NCI-H2081 treated with DMSO at 0.1 percent for 48 hours (cell line): Measurements from ENCODE around the gene PAH.
A peak's percentile ranks its signal among the peaks of the same experiment; 100 is the strongest.
"Not testable (repeated sequence)": the region's sequence is repeated elsewhere in the genome, so short reads cannot be mapped to it uniquely, and the experiment has no call there.

Experiments used
- DNase-seq: peaks from one replicate; lab custom pipeline; 2025; lab: John Stamatoyannopoulos, UW

Gene PAH

GRCh38 chr12:102891756-102892155, 25.3 kb downstream of the PAH start:
- no peak for DNase-seq

GRCh38 chr12:102888511-102888910, 28.5 kb downstream of the PAH start:
- no peak for DNase-seq

- DNase-seq, result no peak
Observed at GRCh38 chr12:102885043-102885932, 31.8 kb downstream of the PAH start.

GRCh38 chr12:102883204-102883799, 33.7 kb downstream of the PAH start:
- no peak for DNase-seq

GRCh38 chr12:102880783-102881182, 36.3 kb downstream of the PAH start:
- DNase-seq, result no peak

- peak; percentile 81 for DNase-seq
Observed at GRCh38 chr12:102879144-102879763, 37.8 kb downstream of the PAH start.

- DNase-seq, result no peak
Observed at GRCh38 chr12:102876883-102877282, 40.2 kb downstream of the PAH start.

GRCh38 chr12:102874819-102875218, 42.2 kb downstream of the PAH start:
- no peak for DNase-seq

GRCh38 chr12:102873077-102873476, 44.0 kb downstream of the PAH start:
- DNase-seq, result no peak

GRCh38 chr12:102871014-102871413, 46.0 kb downstream of the PAH start:
- no peak for DNase-seq

- DNase-seq, result no peak
Observed at GRCh38 chr12:102869571-102869970, 47.5 kb downstream of the PAH start.

- no peak for DNase-seq
Observed at GRCh38 chr12:102865821-102866615, 51.0 kb downstream of the PAH start.

GRCh38 chr12:102862486-102862885, 54.6 kb downstream of the PAH start:
- DNase-seq, result no peak

GRCh38 chr12:102851246-102851645, 65.8 kb downstream of the PAH start:
- DNase-seq, result no peak

- DNase-seq, result no peak
Observed at GRCh38 chr12:102849722-102850447, 67.2 kb downstream of the PAH start.

GRCh38 chr12:102848832-102849231, 68.2 kb downstream of the PAH start:
- no peak for DNase-seq

- DNase-seq, result no peak
Observed at GRCh38 chr12:102847131-102847530, 69.9 kb downstream of the PAH start.

- DNase-seq, result no peak
Observed at GRCh38 chr12:102833687-102834441, 83.2 kb downstream of the PAH start.

GRCh38 chr12:102832826-102833225, 84.2 kb downstream of the PAH start:
- DNase-seq, result not testable (repeated sequence)

GRCh38 chr12:102824218-102824835, 92.7 kb downstream of the PAH start:
- no peak for DNase-seq
